Vagina (tissue), 2 donors: Measurements from ENCODE around the gene CPLANE1.

Source experiments
- CTCF ChIP-seq, 3 experiments: fragments of 450-650 bp in 2 of 3; fragments of 200-600 bp in 1 of 3; sonication (generic) in 1 of 3; IDR thresholded peaks; one replicate each; pipeline ENCODE4 v1.5.1; 2017 to 2019; ENCODE audit warnings: antibody characterized with exemption in 3 of 3, mild to moderate bottlenecking in 2 of 3, moderate library complexity in 2 of 3
- POLR2A ChIP-seq, 2 donors: fragments of 450-650 bp; IDR thresholded peaks; one replicate each; pipeline ENCODE4 v1.6.1; 2017; ENCODE audit warnings: antibody characterized with exemption in 2 of 2, mild to moderate bottlenecking in 2 of 2, moderate library complexity in 2 of 2

GRCh38 chr5:37226377-37226776, 22.8 kb downstream of the CPLANE1 start:
- TF ChIP-seq CTCF (IDR thresholded peaks at IDR 0.05) (no peak), POLR2A (IDR thresholded peaks at IDR 0.05) (no peak)
